ENCODE data around the gene S100A12.
A peak's percentile ranks its signal among the peaks of the same experiment; 100 is the strongest.
"Not testable (repeated sequence)": the region's sequence is repeated elsewhere in the genome, so short reads cannot be mapped to it uniquely, and the experiment has no call there.

S100A12 gene

DNA sequence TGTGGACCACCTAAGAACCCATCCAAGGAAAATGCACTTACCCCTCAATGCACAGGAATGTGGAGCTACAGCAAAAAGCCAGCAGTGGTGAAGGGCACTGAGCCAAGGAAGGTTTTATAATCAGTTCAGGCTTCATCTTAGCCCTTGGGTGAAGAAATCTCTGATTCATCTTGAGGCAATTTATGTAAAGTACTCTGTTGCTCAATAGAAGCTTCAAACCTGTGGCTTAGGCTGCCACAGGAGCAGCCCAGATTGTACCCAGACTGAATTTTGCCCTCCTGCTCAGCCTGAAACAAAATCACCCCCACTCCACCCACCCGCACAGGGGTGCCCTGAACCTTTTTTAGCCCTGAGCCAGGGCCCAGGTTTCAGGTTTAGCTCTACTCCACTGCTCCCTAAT lies at the start of gene S100A12:
TSS of gene S100A12 (minus strand) at position 111 of the 400 bp plus-strand sequence. CDS start 1,029 bp downstream, outside the sequence.
- in situ Hi-C loops (cut with MboI; ENCODE audit: low pct_unique_long_range_greater_than_20kb, low sequenced_read_pairs, unreplicated experiment) = no loop called here
- no peak for DNase-seq (ENCODE audit: low spot score)

DNA sequence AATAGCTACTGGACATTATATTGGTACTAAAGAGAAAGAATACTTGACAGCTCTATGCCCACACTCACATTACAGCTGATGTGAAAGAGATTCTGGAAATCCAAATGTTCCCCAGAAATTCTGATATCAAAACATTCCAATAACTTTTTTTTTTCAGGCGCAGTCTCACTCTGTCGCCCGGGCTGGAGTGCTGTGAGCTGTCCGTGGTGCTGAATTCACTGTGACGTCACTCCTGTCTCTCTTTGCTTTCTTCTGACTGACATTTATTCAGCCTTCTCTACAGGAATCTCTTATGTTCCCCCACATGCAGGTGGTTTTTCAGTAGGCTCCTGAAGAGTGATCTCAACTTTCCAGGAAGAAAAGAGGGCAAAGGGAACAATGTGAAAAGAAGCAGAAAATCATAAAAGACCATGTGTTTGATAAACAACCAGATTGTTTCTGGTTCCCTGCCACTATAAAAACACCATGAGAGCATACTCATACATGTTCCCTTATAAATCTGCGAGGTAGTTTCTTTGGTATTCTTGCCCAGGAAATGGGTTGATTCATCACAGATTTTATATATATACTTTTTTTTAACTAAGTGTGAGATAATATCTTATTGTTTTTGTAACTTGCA lies 47.1 kb upstream of the S100A12 start:
- peak; percentile 66 for DNase-seq (ENCODE audit: low spot score)
- in situ Hi-C loops (cut with MboI; ENCODE audit: low pct_unique_long_range_greater_than_20kb, low sequenced_read_pairs, unreplicated experiment) = no loop called here
- TF ChIP-seq CTCF (IDR thresholded peaks at IDR 0.05; ENCODE audit: extremely low read depth, insufficient read depth, missing control alignments) = no peak

More for the DNA sequence above, at the start of gene S100A12:
- TF ChIP-seq CTCF (IDR thresholded peaks at IDR 0.05; ENCODE audit: extremely low read depth, insufficient read depth, missing control alignments) = no peak

DNA sequence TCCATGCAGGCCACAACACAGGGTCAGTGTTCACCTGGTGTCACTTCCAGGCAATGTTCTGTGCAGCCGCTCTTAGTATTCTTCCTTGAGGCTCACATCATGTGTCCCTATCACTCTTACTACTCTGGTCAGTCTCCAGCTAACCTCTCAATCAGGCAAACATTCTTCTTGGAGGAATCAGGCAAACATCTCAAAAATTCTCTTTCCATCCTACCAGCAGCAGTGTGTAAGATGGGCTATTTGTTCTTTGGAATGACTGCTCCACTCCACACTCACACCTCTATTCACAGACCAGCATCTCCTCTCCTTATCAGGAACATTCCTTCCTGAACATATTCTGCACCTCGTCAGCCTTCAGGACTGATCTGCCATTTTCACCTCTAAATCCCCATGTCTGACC lies 44.9 kb upstream of the S100A12 start:
- no peak for TF ChIP-seq CTCF (IDR thresholded peaks at IDR 0.05; ENCODE audit: extremely low read depth, insufficient read depth, missing control alignments)
- DNase-seq (ENCODE audit: low spot score) = no peak
- in situ Hi-C loops (cut with MboI; ENCODE audit: low pct_unique_long_range_greater_than_20kb, low sequenced_read_pairs, unreplicated experiment) = no loop called here

- DNase-seq (ENCODE audit: low spot score); in situ Hi-C loops (cut with MboI; ENCODE audit: low pct_unique_long_range_greater_than_20kb, low sequenced_read_pairs, unreplicated experiment): not testable (repeated sequence)
Measured at GRCh38 chr1:153419436-153419793, 44.0 kb upstream of the S100A12 start.

DNA sequence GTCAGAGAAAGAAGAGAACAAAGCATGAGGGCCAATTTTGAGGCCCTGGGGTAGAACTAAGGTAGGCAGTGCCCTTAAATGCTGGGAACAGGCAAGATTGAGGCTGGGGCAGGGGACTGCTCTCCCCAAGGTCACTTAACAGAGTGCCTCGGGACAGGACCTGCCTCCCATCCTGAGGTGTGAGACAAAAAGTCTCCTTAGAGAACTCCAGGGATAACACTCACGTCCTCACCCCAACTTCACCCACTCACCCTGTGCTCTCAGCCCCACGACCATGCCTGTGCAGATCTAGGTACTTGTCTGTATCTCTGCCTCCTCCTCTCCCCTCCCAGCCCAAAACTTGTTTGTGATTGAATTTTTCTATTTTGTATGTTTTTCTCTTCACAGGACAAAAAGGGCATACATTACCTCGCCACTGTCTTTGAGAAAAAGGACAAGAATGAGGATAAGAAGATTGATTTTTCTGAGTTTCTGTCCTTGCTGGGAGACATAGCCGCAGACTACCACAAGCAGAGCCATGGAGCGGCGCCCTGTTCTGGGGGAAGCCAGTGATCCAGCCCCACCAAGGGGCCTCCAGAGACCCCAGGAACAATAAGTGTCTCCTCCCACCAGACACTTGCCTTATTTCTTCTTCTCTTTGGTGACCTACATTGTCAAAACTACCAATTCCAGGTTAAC lies 43.5 kb upstream of the S100A12 start:
- DNase-seq (ENCODE audit: low spot score); in situ Hi-C loops (cut with MboI; ENCODE audit: low pct_unique_long_range_greater_than_20kb, low sequenced_read_pairs, unreplicated experiment): not testable (repeated sequence)

GRCh38 chr1:153417136-153417888 lies 41.9 kb upstream of the S100A12 start:
- no peak for TF ChIP-seq CTCF (IDR thresholded peaks at IDR 0.05; ENCODE audit: extremely low read depth, insufficient read depth, missing control alignments)
- in situ Hi-C loops (cut with MboI; ENCODE audit: low pct_unique_long_range_greater_than_20kb, low sequenced_read_pairs, unreplicated experiment) = no loop called here
- DNase-seq (ENCODE audit: low spot score) = no peak

GRCh38 chr1:153415850-153416570 lies 40.6 kb upstream of the S100A12 start, which contains the start of gene S100A7A:
Gene S100A7A (plus strand): TSS chr1:153416520. CDS start chr1:153418083, 1,563 bp downstream.
- no peak for TF ChIP-seq CTCF (IDR thresholded peaks at IDR 0.05; ENCODE audit: extremely low read depth, insufficient read depth, missing control alignments)
- DNase-seq (ENCODE audit: low spot score) = no peak
- in situ Hi-C loops (cut with MboI; ENCODE audit: low pct_unique_long_range_greater_than_20kb, low sequenced_read_pairs, unreplicated experiment) = no loop called here

- DNase-seq (ENCODE audit: low spot score); in situ Hi-C loops (cut with MboI; ENCODE audit: low pct_unique_long_range_greater_than_20kb, low sequenced_read_pairs, unreplicated experiment): not testable (repeated sequence)
Measured at GRCh38 chr1:153413961-153414360, 38.5 kb upstream of the S100A12 start.

GRCh38 chr1:153407274-153407673 lies 31.9 kb upstream of the S100A12 start:
- in situ Hi-C loops (cut with MboI; ENCODE audit: low pct_unique_long_range_greater_than_20kb, low sequenced_read_pairs, unreplicated experiment) = not testable (repeated sequence)

GRCh38 chr1:153405825-153406599 lies 30.6 kb upstream of the S100A12 start:
- DNase-seq (ENCODE audit: low spot score); in situ Hi-C loops (cut with MboI; ENCODE audit: low pct_unique_long_range_greater_than_20kb, low sequenced_read_pairs, unreplicated experiment): not testable (repeated sequence)

More at GRCh38 chr1:153407274-153407673, 31.9 kb upstream of the S100A12 start:
- DNase-seq (ENCODE audit: low spot score) = not testable (repeated sequence)

All from GM13977 (cell line).